ENCODE measurements around the gene JMJD8.

- TF ChIP-seq, protein P1, sequence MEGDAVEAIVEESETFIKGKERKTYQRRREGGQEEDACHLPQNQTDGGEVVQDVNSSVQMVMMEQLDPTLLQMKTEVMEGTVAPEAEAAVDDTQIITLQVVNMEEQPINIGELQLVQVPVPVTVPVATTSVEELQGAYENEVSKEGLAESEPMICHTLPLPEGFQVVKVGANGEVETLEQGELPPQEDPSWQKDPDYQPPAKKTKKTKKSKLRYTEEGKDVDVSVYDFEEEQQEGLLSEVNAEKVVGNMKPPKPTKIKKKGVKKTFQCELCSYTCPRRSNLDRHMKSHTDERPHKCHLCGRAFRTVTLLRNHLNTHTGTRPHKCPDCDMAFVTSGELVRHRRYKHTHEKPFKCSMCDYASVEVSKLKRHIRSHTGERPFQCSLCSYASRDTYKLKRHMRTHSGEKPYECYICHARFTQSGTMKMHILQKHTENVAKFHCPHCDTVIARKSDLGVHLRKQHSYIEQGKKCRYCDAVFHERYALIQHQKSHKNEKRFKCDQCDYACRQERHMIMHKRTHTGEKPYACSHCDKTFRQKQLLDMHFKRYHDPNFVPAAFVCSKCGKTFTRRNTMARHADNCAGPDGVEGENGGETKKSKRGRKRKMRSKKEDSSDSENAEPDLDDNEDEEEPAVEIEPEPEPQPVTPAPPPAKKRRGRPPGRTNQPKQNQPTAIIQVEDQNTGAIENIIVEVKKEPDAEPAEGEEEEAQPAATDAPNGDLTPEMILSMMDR (optimal IDR thresholded peaks at IDR 0.05 in 1 of 3, IDR thresholded peaks at IDR 0.05 in 1 of 3, conservative IDR thresholded peaks at IDR 0.05 in 1 of 3; ENCODE audit: extremely low read depth in 1 of 3, insufficient read depth in 2 of 3, low read length in 3 of 3), result no peak
- TF ChIP-seq EZH2 (IDR thresholded peaks at IDR 0.05; ENCODE audit: low read length), result no peak
These were observed 601 bp downstream of the JMJD8 start for GRCh38 chr16:683396-684070.

Data from keratinocyte (primary cell).